Stimulated activated effector memory CD8-positive, alpha-beta T cell treated with anti-CD3 and anti-CD28 coated beads, Interleukin-12 subunit alpha, Interleukin-12 subunit beta, amount 100 ng/mL, for 72 hours (primary cell): ENCODE results near the gene FLOT2.
"Not testable (repeated sequence)": the region's sequence is repeated elsewhere in the genome, so short reads cannot be mapped to it uniquely, and the experiment has no call there.

Experiments
- ATAC-seq: fragments of 150-1000 bp; cut with Tn5 transposase; 2 replicates; pipeline ENCODE4 v1.10.0; 2021
- DNase-seq, 2 donors: peaks; one replicate each; pipeline ENCODE4 v3.0.0; 2021 to 2022; ENCODE audit warnings: low spot score in 2 of 2
- H3K27ac Mint-ChIP-seq: one replicate; pipeline ENCODE4 v1.8.0; 2022; ENCODE audit warnings: mild to moderate bottlenecking, mixed read lengths
- H3K36me3 Mint-ChIP-seq: one replicate; pipeline ENCODE4 v1.8.0; 2022; ENCODE audit warnings: mild to moderate bottlenecking, mixed read lengths
- H3K4me1 Mint-ChIP-seq: one replicate; pipeline ENCODE4 v1.8.0; 2022; ENCODE audit warnings: mixed read lengths
- H3K4me3 Mint-ChIP-seq: one replicate; pipeline ENCODE4 v1.8.0; 2022; ENCODE audit warnings: mild to moderate bottlenecking, mixed read lengths
- H3K9me3 Mint-ChIP-seq: one replicate; pipeline ENCODE4 v1.8.0; 2022; ENCODE audit warnings: mixed read lengths

The FLOT2 gene

DNA sequence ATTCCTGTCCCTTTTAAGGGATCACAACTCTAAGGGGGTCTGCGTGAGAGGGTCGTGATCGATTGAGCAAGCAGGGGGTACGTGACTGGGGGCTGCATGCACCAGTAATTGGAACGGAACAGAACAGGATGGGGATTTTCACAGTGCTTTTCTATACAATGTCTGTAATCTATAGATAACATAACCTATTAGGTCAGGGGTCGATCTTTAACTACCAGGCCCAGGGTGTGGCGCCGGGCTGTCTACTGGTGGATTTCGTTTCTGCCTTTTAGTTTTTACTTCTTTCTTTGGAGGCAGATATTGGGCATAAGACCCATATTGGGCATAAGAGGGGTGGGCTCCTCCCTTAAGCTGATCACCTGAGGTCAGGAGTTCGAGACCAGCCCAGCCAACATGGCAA lies 61.0 kb downstream of the FLOT2 start:
- not testable (repeated sequence) for H3K27ac Mint-ChIP-seq, DNase-seq, H3K4me3 Mint-ChIP-seq, H3K9me3 Mint-ChIP-seq, ATAC-seq
- H3K36me3 Mint-ChIP-seq: peaks cover 28% of the 10 kb centered on the region
- H3K4me1 Mint-ChIP-seq: peaks cover 24% of the 10 kb centered on the region

DNA sequence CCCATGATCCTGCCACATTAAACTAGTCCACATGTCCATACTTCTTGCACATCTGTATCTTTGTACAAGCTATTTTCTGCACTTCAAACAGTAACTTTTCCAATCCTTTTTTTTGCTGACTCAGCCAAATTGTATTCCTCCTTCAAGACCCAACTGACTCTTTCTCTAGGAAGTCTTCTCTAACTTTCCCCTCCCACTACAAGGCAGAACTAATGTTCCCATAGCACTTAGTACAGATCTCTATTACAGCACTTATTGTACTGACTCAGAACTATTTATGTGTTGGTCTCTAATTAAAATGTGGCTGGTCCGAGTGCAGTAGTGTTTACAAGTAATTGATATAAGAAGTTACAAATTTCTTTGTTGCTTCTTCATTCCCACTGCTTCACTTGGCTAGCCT lies 63.1 kb downstream of the FLOT2 start:
- ATAC-seq (no peak), DNase-seq (no peak)
- Mint-ChIP-seq H3K36me3 (peaks cover 49% of the 10 kb centered on the region), H3K4me1 (peaks cover 16% of the 10 kb centered on the region), H3K9me3 (no peaks in the 10 kb centered on the region), H3K27ac (peak overlapping the region; percentile 6), H3K4me3 (no peak overlapping the region)
